Activated CD4-positive, alpha-beta T cell treated with anti-CD3 and anti-CD28 coated beads, Interleukin-2, amount 10 ng/mL, durations not matched to agents 7 days and 5 days (primary cell): ENCODE data around the gene TULP4. TPM values are rescaled to one million over a fixed set of nuclear protein-coding genes. Genes with fewer than 3 reads are reported as not detected.

Source experiments
- CTCF ChIA-PET: fragments of 350-600 bp; sonication (Branson Sonifier 250); formaldehyde crosslinking; loops from one replicate; lab custom pipeline; 2021; ENCODE audit warnings: antibody characterized with exemption; lab: Charles Lee
- POLR2A ChIA-PET: fragments of 350-600 bp; sonication (Branson Sonifier 250); formaldehyde crosslinking; loops from one replicate; lab custom pipeline; 2021; ENCODE audit warnings: antibody characterized with exemption; lab: Charles Lee
- DNase-seq: peaks from one replicate; pipeline ENCODE4 v3.0.0-alpha.2; 2020
- H3K27ac Mint-ChIP-seq: one replicate; pipeline ENCODE4 v1.8.0; 2021; ENCODE audit warnings: mild to moderate bottlenecking, moderate library complexity, mixed read lengths
- H3K27me3 Mint-ChIP-seq: one replicate; pipeline ENCODE4 v1.8.0; 2021; ENCODE audit warnings: mixed read lengths
- H3K36me3 Mint-ChIP-seq: one replicate; pipeline ENCODE4 v1.8.0; 2021; ENCODE audit warnings: low read depth, mixed read lengths
- H3K4me1 Mint-ChIP-seq: one replicate; pipeline ENCODE4 v1.8.0; 2021; ENCODE audit warnings: mixed read lengths
- H3K4me3 Mint-ChIP-seq: one replicate; pipeline ENCODE4 v1.8.0; 2021; ENCODE audit warnings: mild to moderate bottlenecking, moderate library complexity, mixed read lengths
- H3K9me3 Mint-ChIP-seq: one replicate; pipeline ENCODE4 v1.8.0; 2021; ENCODE audit warnings: mixed read lengths
- total RNA-seq, 2 experiments: library from RNA; stranded (reverse); gene quantifications; one replicate each; pipeline ENCODE4 v1.2.3, GENCODE V29; 2021

Gene TULP4
- total RNA-seq, 2 experiments from 2014 or later, result 35.0 to 36.3 TPM

- Mint-ChIP-seq H3K9me3 (no peaks in the 10 kb centered on the region), H3K27ac (peak overlapping the region; percentile 96), H3K4me1 (peaks cover 56% of the 10 kb centered on the region), H3K4me3 (peak overlapping the region; percentile 97), H3K36me3 (peaks cover 27% of the 10 kb centered on the region), H3K27me3 (peaks cover 7% of the 10 kb centered on the region)
- CTCF ChIA-PET, result no interaction called here
- peak; percentile 17 for DNase-seq
- POLR2A ChIA-PET, result no interaction called here
Measured at GRCh38 chr6:158560836-158561320, 248.6 kb downstream of the TULP4 start.

Other genes starting within 250 kb of the TULP4 start
- 1 to 10 TPM; 4.5 TPM for gene SERAC1, start 144.2 kb upstream of the TULP4 start, total RNA-seq
- 10 to 100 TPM; 20.2 to 20.3 TPM for gene GTF2H5, start 144.1 kb upstream of the TULP4 start, total RNA-seq
- 10 to 100 TPM; 16.9 to 17.6 TPM for gene TMEM181, start 247.6 kb downstream of the TULP4 start, total RNA-seq